Measurements from ENCODE around the gene NR1H2. TPM values are rescaled to one million over a fixed set of nuclear protein-coding genes. Genes with fewer than 3 reads are reported as not detected.
"Not testable (repeated sequence)": the region's sequence is repeated elsewhere in the genome, so short reads cannot be mapped to it uniquely, and the experiment has no call there.

Gene NR1H2
- total and polyA plus RNA-seq, 4 donors = 52.5 to 114 (median 99.9) TPM

DNA sequence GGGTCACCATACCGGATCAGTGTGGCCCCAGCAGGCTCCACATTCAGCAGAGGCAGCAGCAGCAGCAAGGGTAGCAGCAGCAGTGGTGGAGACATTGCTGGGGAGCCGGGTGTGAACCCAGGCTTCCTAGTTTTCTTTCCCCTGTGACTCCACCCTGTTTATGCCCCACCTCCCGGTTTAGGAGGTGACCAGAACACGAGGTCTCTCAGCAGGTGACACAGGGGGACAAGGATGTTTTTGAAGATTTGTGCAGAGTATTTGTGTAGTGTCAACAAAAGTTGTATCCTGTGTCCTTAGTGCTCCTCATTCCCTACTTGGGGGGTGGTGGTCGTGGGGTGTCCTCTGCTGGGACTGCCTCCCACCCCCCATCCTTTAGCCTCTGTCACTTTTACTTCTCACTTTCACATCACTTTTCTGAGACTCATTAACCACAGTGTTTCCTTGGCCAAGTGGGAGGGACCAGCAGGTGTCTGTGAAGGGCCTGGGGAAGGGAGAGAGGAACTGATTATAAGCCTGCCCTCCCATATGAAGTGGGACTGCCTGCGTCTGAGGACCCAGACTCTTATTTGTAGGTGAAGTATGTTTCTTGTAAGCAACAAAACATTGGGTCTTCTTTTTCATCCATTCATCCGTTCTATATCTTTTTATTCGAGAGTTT is 31.5 kb upstream of the NR1H2 start:
- ATAC-seq (ENCODE audit: insufficient read depth, low FRiP score) = no peak
- DNase-seq = no peak
- H3K4me3 ChIP-seq = no peak overlapping the region
- 67 to 74% methylated on average over 8 of the region's 8 CpGs for WGBS, 2 donors
- H3K36me3 ChIP-seq (ENCODE audit: control insufficient read depth in 4 of 4, insufficient read depth in 4 of 4, low read length in 4 of 4) = no peaks in the 10 kb centered on the region
- H3K27ac ChIP-seq (ENCODE audit: low read depth in 1 of 2, low read length in 1 of 2) = no peak overlapping the region
- peaks cover 0 to 5% (median 0%) of the 10 kb centered on the region in 5 donors for H3K4me1 ChIP-seq (ENCODE audit: control insufficient read depth in 5 of 5, insufficient read depth in 5 of 5, low read length in 5 of 5)
- peaks cover 0 to 6% (median 3%) of the 10 kb centered on the region in 4 donors for H3K9me3 ChIP-seq (ENCODE audit: control insufficient read depth in 4 of 4, insufficient read depth in 3 of 4, low read length in 3 of 4)
- no peaks in the 10 kb centered on the region for H3K27me3 ChIP-seq (ENCODE audit: control insufficient read depth in 3 of 3, insufficient read depth in 3 of 3, low read length in 2 of 3)
- no peak overlapping the region for H3K9ac ChIP-seq (ENCODE audit: insufficient read depth in 1 of 2, low read length in 2 of 2)
- TF ChIP-seq, protein P1, sequence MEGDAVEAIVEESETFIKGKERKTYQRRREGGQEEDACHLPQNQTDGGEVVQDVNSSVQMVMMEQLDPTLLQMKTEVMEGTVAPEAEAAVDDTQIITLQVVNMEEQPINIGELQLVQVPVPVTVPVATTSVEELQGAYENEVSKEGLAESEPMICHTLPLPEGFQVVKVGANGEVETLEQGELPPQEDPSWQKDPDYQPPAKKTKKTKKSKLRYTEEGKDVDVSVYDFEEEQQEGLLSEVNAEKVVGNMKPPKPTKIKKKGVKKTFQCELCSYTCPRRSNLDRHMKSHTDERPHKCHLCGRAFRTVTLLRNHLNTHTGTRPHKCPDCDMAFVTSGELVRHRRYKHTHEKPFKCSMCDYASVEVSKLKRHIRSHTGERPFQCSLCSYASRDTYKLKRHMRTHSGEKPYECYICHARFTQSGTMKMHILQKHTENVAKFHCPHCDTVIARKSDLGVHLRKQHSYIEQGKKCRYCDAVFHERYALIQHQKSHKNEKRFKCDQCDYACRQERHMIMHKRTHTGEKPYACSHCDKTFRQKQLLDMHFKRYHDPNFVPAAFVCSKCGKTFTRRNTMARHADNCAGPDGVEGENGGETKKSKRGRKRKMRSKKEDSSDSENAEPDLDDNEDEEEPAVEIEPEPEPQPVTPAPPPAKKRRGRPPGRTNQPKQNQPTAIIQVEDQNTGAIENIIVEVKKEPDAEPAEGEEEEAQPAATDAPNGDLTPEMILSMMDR (IDR thresholded peaks at IDR 0.05; ENCODE audit: control extremely low read depth, extremely low read depth) = no peak

DNA sequence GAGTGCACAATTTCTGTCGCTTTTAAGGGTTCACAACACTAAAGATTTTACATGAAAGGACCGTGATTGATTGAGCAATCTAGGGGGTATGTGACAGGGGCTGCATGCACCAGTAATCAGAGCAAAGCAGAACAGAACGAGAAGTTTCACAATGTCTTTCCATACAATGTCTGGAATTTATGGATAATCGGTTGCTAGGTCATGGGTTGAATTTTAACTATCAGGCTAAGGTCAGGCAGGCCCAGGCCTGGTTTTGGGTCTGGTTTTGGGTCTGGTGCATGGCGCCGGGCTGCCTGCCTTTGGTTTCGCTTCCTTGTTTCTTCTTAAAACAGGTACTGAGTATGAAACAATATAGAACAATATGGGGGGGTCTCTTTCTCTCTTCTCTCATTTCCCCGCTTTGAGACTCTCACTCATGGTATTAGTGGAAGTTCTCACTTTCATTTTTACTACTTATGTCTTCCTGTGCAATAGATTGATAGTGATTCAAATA is 29.1 kb upstream of the NR1H2 start:
- DNase-seq; H3K27me3 ChIP-seq (ENCODE audit: control insufficient read depth in 3 of 3, insufficient read depth in 3 of 3, low read length in 2 of 3); H3K27ac ChIP-seq (ENCODE audit: low read depth in 1 of 2, low read length in 1 of 2); ATAC-seq (ENCODE audit: insufficient read depth, low FRiP score); H3K4me1 ChIP-seq (ENCODE audit: control insufficient read depth in 5 of 5, insufficient read depth in 5 of 5, low read length in 5 of 5); H3K36me3 ChIP-seq (ENCODE audit: control insufficient read depth in 4 of 4, insufficient read depth in 4 of 4, low read length in 4 of 4); H3K4me3 ChIP-seq; H3K9me3 ChIP-seq (ENCODE audit: control insufficient read depth in 4 of 4, insufficient read depth in 3 of 4, low read length in 3 of 4); H3K9ac ChIP-seq (ENCODE audit: insufficient read depth in 1 of 2, low read length in 2 of 2): not testable (repeated sequence)
- WGBS, 2 donors = 63 to 66% methylated on average over 8 of the region's 8 CpGs

DNA sequence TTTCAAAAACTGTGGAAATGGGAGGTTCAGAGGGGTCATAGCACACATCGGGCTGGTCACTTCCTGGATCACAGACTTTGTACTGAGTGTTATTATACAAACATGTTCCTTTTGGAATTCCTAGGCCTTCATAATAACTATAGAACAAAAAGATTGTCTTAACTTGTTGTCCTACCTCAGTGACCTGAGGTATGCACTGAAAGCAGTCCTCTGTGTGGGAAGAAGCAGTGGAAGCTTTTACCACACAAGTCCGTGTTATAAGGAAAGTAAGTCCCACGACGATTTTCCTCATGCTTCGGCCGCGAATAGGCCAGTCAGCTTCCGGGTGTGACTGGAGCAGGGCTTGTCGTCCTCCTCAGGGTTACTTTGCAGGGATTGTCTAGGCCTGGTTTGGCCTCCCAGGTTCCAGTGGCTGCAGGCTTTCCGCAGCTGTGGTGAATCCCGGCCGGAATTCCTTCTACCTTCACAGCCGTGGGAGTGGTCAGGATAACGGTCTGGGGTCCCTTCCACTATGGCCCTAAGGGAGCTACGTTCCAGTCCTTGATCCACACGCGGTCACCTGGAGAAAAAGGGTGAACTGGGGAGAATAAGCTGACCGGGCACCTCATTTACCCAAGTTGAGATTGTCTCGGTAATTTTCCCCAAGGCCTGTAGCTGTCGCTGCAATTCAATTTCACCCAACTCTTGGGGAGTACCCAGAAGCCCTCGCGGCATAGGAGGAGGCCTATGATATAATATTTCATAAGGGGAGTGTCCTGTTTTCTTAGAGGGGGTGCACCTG is 26.8 kb upstream of the NR1H2 start:
- H3K4me1 ChIP-seq (ENCODE audit: control insufficient read depth in 5 of 5, insufficient read depth in 5 of 5, low read length in 5 of 5) = peaks cover 0 to 5% (median 0%) of the 10 kb centered on the region in 5 donors
- H3K9ac ChIP-seq (ENCODE audit: insufficient read depth in 1 of 2, low read length in 2 of 2) = no peak overlapping the region
- WGBS, 2 donors = 69 to 71% methylated on average over 22 of the region's 22 CpGs
- H3K27me3 ChIP-seq (ENCODE audit: control insufficient read depth in 3 of 3, insufficient read depth in 3 of 3, low read length in 2 of 3) = no peaks in the 10 kb centered on the region
- no peaks in the 10 kb centered on the region for H3K36me3 ChIP-seq (ENCODE audit: control insufficient read depth in 4 of 4, insufficient read depth in 4 of 4, low read length in 4 of 4)
- H3K9me3 ChIP-seq (ENCODE audit: control insufficient read depth in 4 of 4, insufficient read depth in 3 of 4, low read length in 3 of 4) = peaks cover 0 to 6% (median 2%) of the 10 kb centered on the region in 4 donors
- H3K4me3 ChIP-seq = no peak overlapping the region
- no peak for ATAC-seq (ENCODE audit: insufficient read depth, low FRiP score)
- no peak overlapping the region for H3K27ac ChIP-seq (ENCODE audit: low read depth in 1 of 2, low read length in 1 of 2)
- TF ChIP-seq, protein P1 (IDR thresholded peaks at IDR 0.05; ENCODE audit: control extremely low read depth, extremely low read depth) = no peak
- DNase-seq = no peak

DNA sequence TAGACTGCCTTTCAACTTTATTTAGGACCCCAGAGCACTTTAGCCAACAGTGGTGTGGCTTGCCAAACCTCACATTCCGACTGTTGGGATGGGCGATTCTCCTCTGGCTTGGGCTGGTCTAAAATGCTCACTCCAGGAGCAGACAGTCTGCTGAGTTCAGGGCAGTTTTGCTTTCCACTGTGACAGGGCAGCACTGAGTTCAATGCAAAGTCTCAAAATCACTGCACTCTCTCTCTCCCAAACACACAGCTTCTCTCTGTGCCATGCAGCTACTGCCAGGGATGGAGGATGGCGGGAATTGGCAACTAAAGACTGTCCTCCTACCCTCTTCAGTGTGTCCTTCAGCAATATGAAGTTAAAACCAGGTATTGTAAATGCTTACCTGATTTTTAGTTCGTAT is 24.0 kb upstream of the NR1H2 start:
- H3K27me3 ChIP-seq (ENCODE audit: control insufficient read depth in 3 of 3, insufficient read depth in 3 of 3, low read length in 2 of 3) = no peaks in the 10 kb centered on the region
- H3K4me1 ChIP-seq (ENCODE audit: control insufficient read depth in 5 of 5, insufficient read depth in 5 of 5, low read length in 5 of 5) = peaks cover 0 to 6% (median 0%) of the 10 kb centered on the region in 5 donors
- H3K36me3 ChIP-seq (ENCODE audit: control insufficient read depth in 4 of 4, insufficient read depth in 4 of 4, low read length in 4 of 4) = no peaks in the 10 kb centered on the region
- no peak for ATAC-seq (ENCODE audit: insufficient read depth, low FRiP score)
- no peak overlapping the region for H3K27ac ChIP-seq (ENCODE audit: low read depth in 1 of 2, low read length in 1 of 2)
- no peak overlapping the region for H3K9ac ChIP-seq (ENCODE audit: insufficient read depth in 1 of 2, low read length in 2 of 2)
- H3K9me3 ChIP-seq (ENCODE audit: control insufficient read depth in 4 of 4, insufficient read depth in 3 of 4, low read length in 3 of 4) = no peaks in the 10 kb centered on the region
- DNase-seq = no peak
- 69 to 77% methylated on average over 3 to 4 of the region's 4 CpGs for WGBS, 2 donors
- H3K4me3 ChIP-seq = no peak overlapping the region
- TF ChIP-seq, protein P1 (IDR thresholded peaks at IDR 0.05; ENCODE audit: control extremely low read depth, extremely low read depth) = no peak

DNA sequence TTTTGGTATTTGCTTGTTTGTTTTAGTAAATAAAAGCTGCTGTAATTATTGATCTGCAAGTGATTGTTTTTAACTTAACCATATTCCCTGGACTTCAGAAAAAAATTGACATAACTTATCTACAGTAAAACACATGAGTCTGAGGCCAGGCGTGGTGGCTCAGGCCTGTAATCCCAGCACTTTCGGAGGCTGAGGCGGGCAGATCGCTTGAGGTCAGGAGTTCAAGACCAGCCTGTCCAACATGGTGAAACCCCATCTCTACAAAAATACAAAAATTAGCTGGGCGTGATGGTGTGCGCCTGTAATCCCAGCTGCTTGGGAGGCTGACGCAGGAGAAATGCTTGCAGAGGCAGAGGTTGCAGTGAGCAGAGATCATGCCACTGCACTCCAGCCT is 22.8 kb upstream of the NR1H2 start:
- not testable (repeated sequence) for H3K4me3 ChIP-seq; DNase-seq; H3K9ac ChIP-seq (ENCODE audit: insufficient read depth in 1 of 2, low read length in 2 of 2); H3K27me3 ChIP-seq (ENCODE audit: control insufficient read depth in 3 of 3, insufficient read depth in 3 of 3, low read length in 2 of 3); H3K4me1 ChIP-seq (ENCODE audit: control insufficient read depth in 5 of 5, insufficient read depth in 5 of 5, low read length in 5 of 5); H3K27ac ChIP-seq (ENCODE audit: low read depth in 1 of 2, low read length in 1 of 2); H3K36me3 ChIP-seq (ENCODE audit: control insufficient read depth in 4 of 4, insufficient read depth in 4 of 4, low read length in 4 of 4); ATAC-seq (ENCODE audit: insufficient read depth, low FRiP score); H3K9me3 ChIP-seq (ENCODE audit: control insufficient read depth in 4 of 4, insufficient read depth in 3 of 4, low read length in 3 of 4)
- WGBS, 2 donors = 83 to 94% methylated on average over 7 of the region's 7 CpGs

All from lung (tissue), 12 donors.